ENCODE measurements around the gene CLEC16A.

Gene CLEC16A

GRCh38 chr16:11182411-11182810 is 238.0 kb downstream of the CLEC16A start:
- DNase-seq (ENCODE audit: low spot score), result no peak

GRCh38 chr16:11183035-11183812 is 238.9 kb downstream of the CLEC16A start:
- no peak for DNase-seq (ENCODE audit: low spot score)

- no peak for DNase-seq (ENCODE audit: low spot score)
Measured at GRCh38 chr16:11183951-11184350, 239.6 kb downstream of the CLEC16A start.

- DNase-seq (ENCODE audit: low spot score), result no peak
Measured at GRCh38 chr16:11187522-11188023, 243.2 kb downstream of the CLEC16A start.

- no peak for DNase-seq (ENCODE audit: low spot score)
Measured at GRCh38 chr16:11188801-11189740, 244.7 kb downstream of the CLEC16A start.

GRCh38 chr16:11190588-11191560 is 246.5 kb downstream of the CLEC16A start:
- peak; percentile 26 for DNase-seq (ENCODE audit: low spot score)

GRCh38 chr16:11191665-11192064 is 247.3 kb downstream of the CLEC16A start:
- DNase-seq (ENCODE audit: low spot score), result no peak

- no peak for DNase-seq (ENCODE audit: low spot score)
Measured at GRCh38 chr16:11193494-11193893, 249.1 kb downstream of the CLEC16A start.

- DNase-seq (ENCODE audit: low spot score), result no peak
Measured at GRCh38 chr16:11194913-11195312, 250.5 kb downstream of the CLEC16A start.

- DNase-seq (ENCODE audit: low spot score), result no peak
Measured at GRCh38 chr16:11196286-11196828, 252.0 kb downstream of the CLEC16A start.

- DNase-seq (ENCODE audit: low spot score), result no peak
Measured at GRCh38 chr16:11198375-11198774, 254.0 kb downstream of the CLEC16A start.

- DNase-seq (ENCODE audit: low spot score), result no peak
Measured at GRCh38 chr16:11198828-11199227, 254.5 kb downstream of the CLEC16A start.

- no peak for DNase-seq (ENCODE audit: low spot score)
Measured at GRCh38 chr16:11200592-11200991, 256.2 kb downstream of the CLEC16A start.

GRCh38 chr16:11201498-11202259 is 257.3 kb downstream of the CLEC16A start:
- peak; percentile 95 for DNase-seq (ENCODE audit: low spot score)

- DNase-seq (ENCODE audit: low spot score), result no peak
Measured at GRCh38 chr16:11202260-11203091, 258.1 kb downstream of the CLEC16A start.

- no peak for DNase-seq (ENCODE audit: low spot score)
Measured at GRCh38 chr16:11203111-11203623, 258.8 kb downstream of the CLEC16A start.

- no peak for DNase-seq (ENCODE audit: low spot score)
Measured at GRCh38 chr16:11204513-11205047, 260.2 kb downstream of the CLEC16A start.

GRCh38 chr16:11205065-11205699 is 260.8 kb downstream of the CLEC16A start:
- no peak for DNase-seq (ENCODE audit: low spot score)
